Endothelial cell of umbilical vein (primary cell): Measurements from ENCODE around the gene RNF11.

Source experiments
- EZH2 ChIP-seq: IDR thresholded peaks from 2 replicates; pipeline ENCODE4 v1.6.1; 2012; ENCODE audit warnings: borderline replicate concordance, low read depth, mild to moderate bottlenecking, moderate library complexity, low read length, inconsistent platforms; ENCODE audit not compliant: severe bottlenecking
- FOS ChIP-seq: IDR thresholded peaks from 2 replicates; pipeline ENCODE4 v1.6.1; 2011; ENCODE audit warnings: mild to moderate bottlenecking, low read length, moderate library complexity, borderline replicate concordance; ENCODE audit not compliant: insufficient read depth
- GATA2 ChIP-seq: IDR thresholded peaks from 2 replicates; pipeline ENCODE4 v1.7.0; 2011; ENCODE audit warnings: low read depth, mild to moderate bottlenecking, moderate library complexity, mixed read lengths, low read length; ENCODE audit not compliant: insufficient read length, insufficient read depth
- JUN ChIP-seq: IDR thresholded peaks from 2 replicates; pipeline ENCODE4 v1.6.1; 2011; ENCODE audit warnings: borderline replicate concordance, low read depth; ENCODE audit not compliant: insufficient read length, insufficient read depth
- MYC ChIP-seq: IDR thresholded peaks from one replicate; pipeline ENCODE4 v1.6.1; 2011; ENCODE audit warnings: mild to moderate bottlenecking, low read depth, low read length
- POLR2A ChIP-seq: IDR thresholded peaks from 2 replicates; pipeline ENCODE4 v1.6.1; 2012; ENCODE audit warnings: low read depth, mild to moderate bottlenecking, control low read depth, low read length
- POLR2AphosphoS5 ChIP-seq: IDR thresholded peaks from 2 replicates; pipeline ENCODE4 v1.6.1; 2012; ENCODE audit warnings: low read depth, mild to moderate bottlenecking, control low read depth, low read length, moderate library complexity; ENCODE audit not compliant: insufficient read depth
- TF ChIP-seq, protein P1 (sequence below), 2 donors: IDR thresholded peaks; 1 replicate in 1 of 2; 2 replicates in 1 of 2; pipeline ENCODE4 v1.5.1; 2011; ENCODE audit warnings: low read length in 2 of 2, mild to moderate bottlenecking in 2 of 2, moderate library complexity in 2 of 2, control low read depth in 1 of 2, inconsistent platforms in 1 of 2, low read depth in 1 of 2; ENCODE audit not compliant: insufficient read depth in 1 of 2; ENCODE audit errors: extremely low read depth in 1 of 2
- TF ChIP-seq, protein P2 (sequence below): IDR thresholded peaks from 2 replicates; pipeline ENCODE4 v1.6.1; 2011; ENCODE audit not compliant: insufficient read depth, insufficient read length

DNA sequence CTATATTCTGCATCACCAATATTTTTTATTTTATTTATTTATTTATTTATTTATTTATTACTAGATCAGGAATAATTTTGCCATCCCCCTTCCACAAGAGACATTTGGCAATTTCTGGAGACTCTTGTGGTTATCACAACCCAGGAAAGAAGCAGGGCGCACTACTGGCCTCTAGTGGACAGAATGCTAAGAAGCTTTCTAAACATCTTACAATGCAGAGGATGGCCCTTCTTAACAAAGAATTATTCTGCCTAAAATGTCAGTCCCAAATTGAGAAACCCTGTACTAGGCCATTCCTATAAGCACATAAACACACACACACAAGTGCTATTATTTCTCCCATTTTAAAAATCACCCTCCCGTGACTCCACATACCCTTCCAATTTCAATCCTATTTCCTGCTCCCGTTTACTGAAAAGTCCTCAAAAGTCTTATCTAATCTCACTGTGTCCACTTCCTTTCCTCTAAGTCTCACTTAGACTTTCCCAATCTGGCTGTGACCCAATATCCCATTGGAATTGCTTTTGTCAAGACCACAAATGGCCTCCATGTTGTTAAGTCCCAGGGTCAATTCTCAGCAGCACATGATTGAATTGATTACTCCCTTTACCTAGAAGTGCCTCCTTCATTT, 43.7 kb upstream of the RNF11 start:
- TF ChIP-seq, protein P1, sequence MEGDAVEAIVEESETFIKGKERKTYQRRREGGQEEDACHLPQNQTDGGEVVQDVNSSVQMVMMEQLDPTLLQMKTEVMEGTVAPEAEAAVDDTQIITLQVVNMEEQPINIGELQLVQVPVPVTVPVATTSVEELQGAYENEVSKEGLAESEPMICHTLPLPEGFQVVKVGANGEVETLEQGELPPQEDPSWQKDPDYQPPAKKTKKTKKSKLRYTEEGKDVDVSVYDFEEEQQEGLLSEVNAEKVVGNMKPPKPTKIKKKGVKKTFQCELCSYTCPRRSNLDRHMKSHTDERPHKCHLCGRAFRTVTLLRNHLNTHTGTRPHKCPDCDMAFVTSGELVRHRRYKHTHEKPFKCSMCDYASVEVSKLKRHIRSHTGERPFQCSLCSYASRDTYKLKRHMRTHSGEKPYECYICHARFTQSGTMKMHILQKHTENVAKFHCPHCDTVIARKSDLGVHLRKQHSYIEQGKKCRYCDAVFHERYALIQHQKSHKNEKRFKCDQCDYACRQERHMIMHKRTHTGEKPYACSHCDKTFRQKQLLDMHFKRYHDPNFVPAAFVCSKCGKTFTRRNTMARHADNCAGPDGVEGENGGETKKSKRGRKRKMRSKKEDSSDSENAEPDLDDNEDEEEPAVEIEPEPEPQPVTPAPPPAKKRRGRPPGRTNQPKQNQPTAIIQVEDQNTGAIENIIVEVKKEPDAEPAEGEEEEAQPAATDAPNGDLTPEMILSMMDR (IDR thresholded peaks at IDR 0.05; ENCODE audit: extremely low read depth in 1 of 2, insufficient read depth in 1 of 2, low read depth in 1 of 2, low read length in 2 of 2) = peak; percentile 68 to 79
- TF ChIP-seq POLR2AphosphoS5 = no peak
- TF ChIP-seq FOS = no peak
- TF ChIP-seq POLR2A = no peak
- no peak for TF ChIP-seq EZH2
- TF ChIP-seq, protein P2, sequence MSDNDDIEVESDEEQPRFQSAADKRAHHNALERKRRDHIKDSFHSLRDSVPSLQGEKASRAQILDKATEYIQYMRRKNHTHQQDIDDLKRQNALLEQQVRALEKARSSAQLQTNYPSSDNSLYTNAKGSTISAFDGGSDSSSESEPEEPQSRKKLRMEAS = no peak
- TF ChIP-seq GATA2 = peak; percentile 8
- no peak for TF ChIP-seq MYC
- TF ChIP-seq JUN = no peak
